GM18951 (cell line): ENCODE measurements around the gene DOCK4.

Experiments used
- POLR2A ChIP-seq: IDR thresholded peaks from 4 replicates; pipeline ENCODE4 v1.6.1; 2011; ENCODE audit warnings: mild to moderate bottlenecking; ENCODE audit not compliant: insufficient read length, insufficient read depth; ENCODE audit errors: extremely low read depth
- in situ Hi-C: fragments of 300-500 bp; cut with MboI; formaldehyde crosslinking; loops from one replicate; pipeline ENCODE4 v1.12.0; 2022; ENCODE audit warnings: low sequenced_read_pairs, mixed read lengths, inconsistent platforms; ENCODE audit not compliant: unreplicated experiment

DOCK4 gene

GRCh38 chr7:112154690-112155089 is 51.5 kb downstream of the DOCK4 start:
- no peak for TF ChIP-seq POLR2A
- in situ Hi-C loops = no loop called here

- no peak for TF ChIP-seq POLR2A
- in situ Hi-C loops = no loop called here
Observed at GRCh38 chr7:112152186-112152585, 54.0 kb downstream of the DOCK4 start.

- in situ Hi-C loops = no loop called here
- TF ChIP-seq POLR2A = no peak
Observed at GRCh38 chr7:112150823-112151641, 55.2 kb downstream of the DOCK4 start.

GRCh38 chr7:112149734-112150133 is 56.5 kb downstream of the DOCK4 start:
- no peak for TF ChIP-seq POLR2A
- in situ Hi-C loops = no loop called here

- in situ Hi-C loops = no loop called here
- no peak for TF ChIP-seq POLR2A
Observed at GRCh38 chr7:112147793-112148361, 58.3 kb downstream of the DOCK4 start.

GRCh38 chr7:112145206-112145605 is 61.0 kb downstream of the DOCK4 start:
- in situ Hi-C loops = no loop called here
- TF ChIP-seq POLR2A = no peak

- no peak for TF ChIP-seq POLR2A
- in situ Hi-C loops = no loop called here
Observed at GRCh38 chr7:112144284-112145059, 61.7 kb downstream of the DOCK4 start.

GRCh38 chr7:112143582-112143981 is 62.6 kb downstream of the DOCK4 start:
- TF ChIP-seq POLR2A = no peak
- in situ Hi-C loops = no loop called here

GRCh38 chr7:112143136-112143535 is 63.1 kb downstream of the DOCK4 start:
- in situ Hi-C loops = no loop called here
- no peak for TF ChIP-seq POLR2A

GRCh38 chr7:112140600-112140999 is 65.6 kb downstream of the DOCK4 start:
- in situ Hi-C loops = no loop called here
- no peak for TF ChIP-seq POLR2A

GRCh38 chr7:112138938-112139337 is 67.3 kb downstream of the DOCK4 start:
- no peak for TF ChIP-seq POLR2A
- in situ Hi-C loops = no loop called here

- in situ Hi-C loops = no loop called here
- TF ChIP-seq POLR2A = no peak
Observed at GRCh38 chr7:112138325-112138852, 67.8 kb downstream of the DOCK4 start.
